SK-N-SH (cell line): ENCODE data around the gene HS6ST1. TPM values are rescaled to one million over a fixed set of nuclear protein-coding genes. Genes with fewer than 3 reads are reported as not detected.
"Not testable (repeated sequence)": the region's sequence is repeated elsewhere in the genome, so short reads cannot be mapped to it uniquely, and the experiment has no call there.

ENCODE experiments used
- CTCF ChIA-PET: fragments of 300-600, 350-600 bp; formaldehyde crosslinking; extraction: SDS; loops from one replicate; lab custom pipeline; 2021; lab: Yijun Ruan, JAX
- POLR2A ChIA-PET: fragments of 350-600 bp; sonication (Branson Sonifier 250); formaldehyde crosslinking; extraction: SDS; loops from one replicate; lab custom pipeline; 2020; ENCODE audit warnings: antibody characterized with exemption, inconsistent platforms; lab: Yijun Ruan, JAX
- DNase-seq: peaks from one replicate; pipeline ENCODE4 v3.0.0; 2012
- H2AFZ ChIP-seq: fragments of 200-600 bp; sonication (generic); 2 replicates; pipeline ENCODE4 v1.8.1; 2016; ENCODE audit warnings: antibody characterized with exemption, mild to moderate bottlenecking, low read depth
- H3F3A ChIP-seq: fragments of 200-600 bp; sonication (generic); replicated peaks from 2 replicates; pipeline ENCODE3; 2016; ENCODE audit warnings: antibody characterized with exemption, mild to moderate bottlenecking; ENCODE audit not compliant: insufficient read depth
- H3K27ac ChIP-seq, 2 experiments: fragments of 200-500 bp in 1 of 2; fragments of 200-600 bp in 1 of 2; sonication (Bioruptor generic) in 1 of 2; sonication (generic), shearing (Covaris generic) in 1 of 2; 2 replicates each; pipeline versions ENCODE4 v1.5.1 to v1.6.1; 2014 to 2016; ENCODE audit warnings: low read depth in 2 of 2, inconsistent platforms in 1 of 2, low read length in 1 of 2, mild to moderate bottlenecking in 1 of 2, mixed read lengths in 1 of 2
- H3K27me3 ChIP-seq: fragments of 200-600 bp; sonication (generic), shearing (Covaris generic); 2 replicates; pipeline ENCODE4 v1.6.1; 2016; ENCODE audit warnings: mixed run types; ENCODE audit not compliant: insufficient read depth
- H3K36me3 ChIP-seq, 2 experiments: fragments of 200-500 bp in 1 of 2; fragments of 200-600 bp in 1 of 2; sonication (Bioruptor generic) in 1 of 2; sonication (generic) in 1 of 2; replicated peaks in 1 of 2; 2 replicates each; pipeline versions ENCODE3 to v1.5.1; 2014 to 2016; ENCODE audit warnings: low read length in 1 of 2, mild to moderate bottlenecking in 1 of 2; ENCODE audit not compliant: insufficient read depth in 2 of 2, control insufficient read depth in 1 of 2
- H3K4me1 ChIP-seq, 2 experiments: fragments of 200-500 bp in 1 of 2; fragments of 200-600 bp in 1 of 2; sonication (Bioruptor generic) in 1 of 2; sonication (generic), shearing (Covaris generic) in 1 of 2; 2 replicates each; pipeline versions ENCODE4 v1.5.1 to v1.6.1; 2014 to 2016; ENCODE audit warnings: low read depth in 1 of 2, low read length in 1 of 2, mixed run types in 1 of 2; ENCODE audit not compliant: insufficient read depth in 2 of 2, control insufficient read depth in 1 of 2
- H3K4me2 ChIP-seq: fragments of 200-600 bp; sonication (generic), shearing (Covaris generic); 2 replicates; pipeline ENCODE4 v1.6.1; 2017; ENCODE audit warnings: mixed run types
- H3K4me3 ChIP-seq, 2 experiments: fragments of 200-500 bp in 1 of 2; fragments of 200-600 bp in 1 of 2; sonication (Bioruptor generic) in 1 of 2; sonication (generic), shearing (Covaris generic) in 1 of 2; 2 replicates each; pipeline versions ENCODE4 v1.5.1 to v1.8.1; 2014 to 2016; ENCODE audit warnings: low read depth in 2 of 2, inconsistent platforms in 1 of 2, low read length in 1 of 2, mild to moderate bottlenecking in 1 of 2, mixed read lengths in 1 of 2, moderate library complexity in 1 of 2
- H3K79me2 ChIP-seq: fragments of 200-600 bp; sonication (generic); 2 replicates; pipeline ENCODE4 v1.8.1; 2017; ENCODE audit warnings: mild to moderate bottlenecking; ENCODE audit not compliant: insufficient read depth
- H3K9ac ChIP-seq: fragments of 200-600 bp; sonication (generic); 2 replicates; pipeline ENCODE4 v1.6.1; 2017; ENCODE audit warnings: mixed run types
- H3K9me2 ChIP-seq: fragments of 200-600 bp; sonication (generic); 2 replicates; pipeline ENCODE4 v1.6.1; 2017; ENCODE audit warnings: mixed run types
- H3K9me3 ChIP-seq: fragments of 200-600 bp; sonication (generic); 2 replicates; pipeline ENCODE4 v1.6.1; 2017; ENCODE audit warnings: mixed run types, mild to moderate bottlenecking, moderate library complexity
- H4K20me1 ChIP-seq: fragments of 200-600 bp; sonication (generic); 2 replicates; pipeline ENCODE4 v1.6.1; 2017; ENCODE audit warnings: mild to moderate bottlenecking, mixed run types; ENCODE audit not compliant: insufficient read depth
- ELF1 ChIP-seq: IDR thresholded peaks from 2 replicates; pipeline ENCODE4 v1.4.0; 2012
- FOSL2 ChIP-seq: IDR thresholded peaks from 2 replicates; pipeline ENCODE4 v1.4.0; 2012; ENCODE audit warnings: low read depth, mild to moderate bottlenecking, moderate library complexity, borderline replicate concordance
- FOXJ3 ChIP-seq: sonication (generic); formaldehyde crosslinking; IDR thresholded peaks from 2 replicates; pipeline ENCODE4 v1.5.1; 2020; ENCODE audit warnings: mild to moderate bottlenecking, missing genetic modification reagents
- FOXM1 ChIP-seq: IDR thresholded peaks from 2 replicates; pipeline ENCODE4 v1.4.0; 2012; ENCODE audit warnings: low read depth, mild to moderate bottlenecking
- GABPA ChIP-seq: IDR thresholded peaks from 2 replicates; pipeline ENCODE4 v1.4.0; 2012; ENCODE audit warnings: low read depth, mild to moderate bottlenecking
- JUND ChIP-seq: IDR thresholded peaks from 2 replicates; pipeline ENCODE4 v1.4.0; 2012
- MEF2A ChIP-seq: IDR thresholded peaks from 2 replicates; pipeline ENCODE4 v1.4.0; 2012; ENCODE audit warnings: low read depth, borderline replicate concordance
- RAD21 ChIP-seq: IDR thresholded peaks from 2 replicates; pipeline ENCODE4 v1.6.1; 2012; ENCODE audit warnings: mild to moderate bottlenecking, low read length
- RFX5 ChIP-seq: IDR thresholded peaks from 2 replicates; pipeline ENCODE4 v1.6.1; 2012; ENCODE audit warnings: mild to moderate bottlenecking, improper control_type of control experiment, low read length
- RXRA ChIP-seq: IDR thresholded peaks from 2 replicates; pipeline ENCODE4 v1.4.0; 2012; ENCODE audit warnings: low read depth, mild to moderate bottlenecking, borderline replicate concordance
- SIN3A ChIP-seq: IDR thresholded peaks from 2 replicates; pipeline ENCODE4 v1.6.1; 2012; ENCODE audit warnings: low read depth, mild to moderate bottlenecking, low read length, moderate library complexity, borderline replicate concordance
- TAF1 ChIP-seq: IDR thresholded peaks from 2 replicates; pipeline ENCODE4 v1.6.1; 2012; ENCODE audit warnings: low read depth, mild to moderate bottlenecking, low read length, moderate library complexity, borderline replicate concordance
- TCF12 ChIP-seq: IDR thresholded peaks from 2 replicates; pipeline ENCODE4 v1.4.0; 2012
- WGBS: methylation state at CpG from one replicate; pipeline ENCODE4 v1.1.6; 2017; ENCODE audit warnings: low lambda C conversion rate; 5-methylcytosine and 5-hydroxymethylcytosine counted together
- polyA plus RNA-seq, 3 experiments: library from polyadenylated mRNA; depleted of rRNA; stranded (reverse); fragments of >200 nt; gene quantifications; 2 replicates each; pipeline ENCODE4 v1.2.3, GENCODE V29; 2012
- TF ChIP-seq, protein P1 (sequence below): IDR thresholded peaks from 2 replicates; pipeline ENCODE4 v1.4.0; 2012; ENCODE audit warnings: low read depth
- TF ChIP-seq, protein P2 (sequence below): IDR thresholded peaks from 2 replicates; pipeline ENCODE4 v1.4.0; 2012; ENCODE audit warnings: low read depth, borderline replicate concordance

Gene HS6ST1
- polyA plus RNA-seq, 1 of the 3 experiments (the other 2 are of a cell fraction): 5.9 TPM

DNA sequence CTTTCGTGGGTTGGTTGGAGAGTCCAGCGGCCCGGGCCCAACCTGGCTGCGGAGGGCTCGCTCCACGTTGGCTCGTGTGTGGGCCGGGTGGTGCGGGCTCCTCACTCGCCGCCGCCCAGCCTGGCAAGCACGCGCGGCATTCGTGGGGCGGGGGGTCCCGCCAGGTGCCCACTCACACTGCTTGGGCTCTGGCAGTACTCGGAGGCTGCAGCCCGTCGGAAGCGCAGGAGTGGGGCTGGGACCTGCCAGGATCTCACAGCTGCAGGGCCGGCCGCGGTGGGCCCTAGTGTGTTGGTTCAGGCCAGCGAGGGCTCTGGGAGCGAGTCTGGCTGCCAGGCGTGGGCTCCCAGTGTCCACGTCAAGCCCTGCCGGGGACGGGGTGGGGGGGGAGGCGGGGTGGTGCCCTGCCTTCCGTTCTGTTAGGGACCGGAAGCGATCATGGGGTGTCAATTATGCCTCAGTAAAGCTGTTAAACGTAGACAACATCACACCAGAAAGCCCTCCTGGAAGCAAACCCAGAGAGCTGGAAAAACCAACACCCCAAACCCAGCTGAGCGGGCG, 1.0 kb upstream of the HS6ST1 start:
- Histone ChIP-seq H2AFZ (peak overlapping the region; percentile 78; the same call in 1 of the 2 replicates), H3K9me3 (no peaks in the 10 kb centered on the region), H3K27ac (no peak overlapping the region), H3K9ac (no peak overlapping the region), H3K4me2 (peak overlapping the region; percentile 96; the same call in 1 of the 2 replicates), H3K4me1 (peaks cover 3 to 50% of the 10 kb centered on the region in 2 experiments; a peak in 2 of 4 replicates), H3K4me3 (no peak overlapping the region), H3K9me2 (no peaks in the 10 kb centered on the region), H3F3A (no peaks in the 10 kb centered on the region), H3K27me3 (no peaks in the 10 kb centered on the region), H4K20me1 (peaks cover 29% of the 10 kb centered on the region), H3K36me3 (no peaks in the 10 kb centered on the region), H3K79me2 (peaks cover 6% of the 10 kb centered on the region; the same call in 1 of the 2 replicates)
- peak; percentile 41 for DNase-seq
- ChIA-PET POLR2A (interaction anchor here (0.6 kb wide), 1 partner anchor 404 kb away, joined by 3 read pairs; no protein-coding TSS in a partner anchor), CTCF (interaction anchor here (0.7 to 2.3 kb wide), 7 partner anchors 37 to 437 kb away, joined by 3 to 13 read pairs (median 5); no protein-coding TSS in a partner anchor)
- no peak for TF ChIP-seq FOSL2
- TF ChIP-seq RAD21: no peak
- TF ChIP-seq, protein P1, sequence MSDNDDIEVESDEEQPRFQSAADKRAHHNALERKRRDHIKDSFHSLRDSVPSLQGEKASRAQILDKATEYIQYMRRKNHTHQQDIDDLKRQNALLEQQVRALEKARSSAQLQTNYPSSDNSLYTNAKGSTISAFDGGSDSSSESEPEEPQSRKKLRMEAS: no peak
- no peak for TF ChIP-seq FOXJ3 (CRISPR knock-in tag)
- TF ChIP-seq SIN3A: no peak
- TF ChIP-seq GABPA: no peak
- TF ChIP-seq RXRA: no peak
- no peak for TF ChIP-seq TCF12
- no peak for TF ChIP-seq FOXM1
- TF ChIP-seq RFX5: no peak
- no peak for TF ChIP-seq JUND
- TF ChIP-seq MEF2A: no peak
- no peak for TF ChIP-seq TAF1
- no peak for TF ChIP-seq ELF1
- TF ChIP-seq, protein P2, sequence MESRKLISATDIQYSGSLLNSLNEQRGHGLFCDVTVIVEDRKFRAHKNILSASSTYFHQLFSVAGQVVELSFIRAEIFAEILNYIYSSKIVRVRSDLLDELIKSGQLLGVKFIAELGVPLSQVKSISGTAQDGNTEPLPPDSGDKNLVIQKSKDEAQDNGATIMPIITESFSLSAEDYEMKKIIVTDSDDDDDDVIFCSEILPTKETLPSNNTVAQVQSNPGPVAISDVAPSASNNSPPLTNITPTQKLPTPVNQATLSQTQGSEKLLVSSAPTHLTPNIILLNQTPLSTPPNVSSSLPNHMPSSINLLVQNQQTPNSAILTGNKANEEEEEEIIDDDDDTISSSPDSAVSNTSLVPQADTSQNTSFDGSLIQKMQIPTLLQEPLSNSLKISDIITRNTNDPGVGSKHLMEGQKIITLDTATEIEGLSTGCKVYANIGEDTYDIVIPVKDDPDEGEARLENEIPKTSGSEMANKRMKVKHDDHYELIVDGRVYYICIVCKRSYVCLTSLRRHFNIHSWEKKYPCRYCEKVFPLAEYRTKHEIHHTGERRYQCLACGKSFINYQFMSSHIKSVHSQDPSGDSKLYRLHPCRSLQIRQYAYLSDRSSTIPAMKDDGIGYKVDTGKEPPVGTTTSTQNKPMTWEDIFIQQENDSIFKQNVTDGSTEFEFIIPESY: no peak
- WGBS: 95% methylated on average over 11 of the region's 38 CpGs

DNA sequence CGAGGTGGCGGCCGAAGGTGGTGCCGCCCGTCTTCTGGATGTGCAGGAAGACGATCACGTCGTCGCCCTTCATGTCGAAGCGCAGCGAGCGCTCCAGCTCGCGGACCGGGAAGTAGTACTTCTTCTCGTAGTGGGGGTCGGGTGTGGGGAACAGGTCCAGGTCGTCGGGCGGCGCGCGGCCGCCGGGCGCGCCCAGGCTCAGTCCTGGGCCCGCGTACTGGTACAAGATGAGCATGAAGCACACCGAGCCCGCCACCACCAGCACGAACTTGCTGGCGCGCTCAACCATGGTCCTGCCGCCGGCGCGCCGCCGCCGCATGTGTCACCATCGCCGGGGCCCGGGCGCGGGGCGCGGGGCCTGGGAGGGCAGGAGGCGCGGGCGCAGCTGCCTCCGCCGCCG, 423 bp downstream of the HS6ST1 start:
- Histone ChIP-seq H3K4me3 (peak overlapping the region; percentile 64), H3K4me1 (peaks cover 3 to 58% of the 10 kb centered on the region in 2 experiments; a peak in 2 of 4 replicates), H3K4me2 (peak overlapping the region; percentile 96; the same call in 1 of the 2 replicates), H4K20me1 (peaks cover 44% of the 10 kb centered on the region)
- H3K36me3 ChIP-seq, POLR2A ChIA-PET, H3K79me2 ChIP-seq, H3K27me3 ChIP-seq, H2AFZ ChIP-seq, H3F3A ChIP-seq, H3K9ac ChIP-seq, H3K27ac ChIP-seq, H3K9me2 ChIP-seq, H3K9me3 ChIP-seq: not testable (repeated sequence)
- no CpG with 5 or more reads among the region's 55 CpGs for WGBS
- peak; percentile 41 for DNase-seq
- CTCF ChIA-PET: interaction anchor here (0.6 to 3.3 kb wide), 4 partner anchors 35 to 255 kb away, joined by 3 to 23 read pairs (median 8); no protein-coding TSS in a partner anchor

DNA sequence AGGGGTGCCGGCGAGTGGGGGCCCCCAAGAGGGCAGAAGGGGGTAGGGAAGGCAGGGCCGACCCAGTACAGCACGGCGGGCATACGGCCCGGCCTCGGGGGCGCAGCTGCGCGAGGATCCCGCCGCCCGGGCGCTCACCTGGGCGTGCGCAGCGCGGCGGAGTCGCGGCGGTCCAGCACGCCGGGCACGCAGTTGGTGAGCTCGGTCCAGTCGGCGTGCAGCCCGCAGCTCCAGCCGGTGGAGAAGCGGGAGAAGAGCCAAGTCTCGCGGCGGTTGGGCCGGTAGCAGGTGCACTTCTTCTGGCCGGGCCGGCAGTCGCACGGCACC, 806 bp downstream of the HS6ST1 start:
- H3K9me2 ChIP-seq, H3K79me2 ChIP-seq, DNase-seq, H3K27ac ChIP-seq, H3K27me3 ChIP-seq, H3K9ac ChIP-seq, H3K9me3 ChIP-seq, H3K36me3 ChIP-seq, H3F3A ChIP-seq, H2AFZ ChIP-seq: not testable (repeated sequence)
- H4K20me1 ChIP-seq: peaks cover 48% of the 10 kb centered on the region
- WGBS: 5% methylated on average over 8 of the region's 40 CpGs
- CTCF ChIA-PET: interaction anchor here (0.6 to 3.3 kb wide), 6 partner anchors 35 to 1605 kb away, joined by 3 to 23 read pairs (median 4); no protein-coding TSS in a partner anchor
- peaks cover 3 to 62% of the 10 kb centered on the region in 2 experiments; a peak in 2 of 4 replicates for H3K4me1 ChIP-seq
- peak overlapping the region; percentile 64 for H3K4me3 ChIP-seq
- POLR2A ChIA-PET: interaction anchor here (1.1 kb wide), 1 partner anchor 95 kb away, joined by 3 read pairs; no protein-coding TSS in a partner anchor
- peak overlapping the region; percentile 96 for H3K4me2 ChIP-seq
